ENCODE measurements around the gene TRAP1.

GRCh38 chr16:3665508-3665907, 51.8 kb downstream of the TRAP1 start:
- TF ChIP-seq POLR2A (IDR thresholded peaks at IDR 0.05) (no peak), CTCF (IDR thresholded peaks at IDR 0.05) (no peak)
